B cell (primary cell): ENCODE measurements around the gene TRPM2.

ENCODE experiments used
- CTCF ChIP-seq: fragments of 200-600 bp; IDR thresholded peaks from one replicate; pipeline ENCODE4 v1.8.0; 2022; ENCODE audit warnings: antibody characterized with exemption, mild to moderate bottlenecking
- EZH2 ChIP-seq: IDR thresholded peaks from 2 replicates; pipeline ENCODE4 v1.6.1; 2012; ENCODE audit warnings: borderline replicate concordance, low read depth, mild to moderate bottlenecking, moderate library complexity, low read length; ENCODE audit not compliant: insufficient read depth, poor library complexity, severe bottlenecking

GRCh38 chr21:44441581-44442265, 88.3 kb downstream of the TRPM2 start:
- no peak for TF ChIP-seq CTCF
- no peak for TF ChIP-seq EZH2
